ENCODE measurements around the gene PLXNA4. TPM values are rescaled to one million over a fixed set of nuclear protein-coding genes. Genes with fewer than 3 reads are reported as not detected.
A peak's percentile ranks its signal among the peaks of the same experiment; 100 is the strongest.

Gene PLXNA4
- total RNA-seq, 1 experiment from 2014 or later = not detected

DNA sequence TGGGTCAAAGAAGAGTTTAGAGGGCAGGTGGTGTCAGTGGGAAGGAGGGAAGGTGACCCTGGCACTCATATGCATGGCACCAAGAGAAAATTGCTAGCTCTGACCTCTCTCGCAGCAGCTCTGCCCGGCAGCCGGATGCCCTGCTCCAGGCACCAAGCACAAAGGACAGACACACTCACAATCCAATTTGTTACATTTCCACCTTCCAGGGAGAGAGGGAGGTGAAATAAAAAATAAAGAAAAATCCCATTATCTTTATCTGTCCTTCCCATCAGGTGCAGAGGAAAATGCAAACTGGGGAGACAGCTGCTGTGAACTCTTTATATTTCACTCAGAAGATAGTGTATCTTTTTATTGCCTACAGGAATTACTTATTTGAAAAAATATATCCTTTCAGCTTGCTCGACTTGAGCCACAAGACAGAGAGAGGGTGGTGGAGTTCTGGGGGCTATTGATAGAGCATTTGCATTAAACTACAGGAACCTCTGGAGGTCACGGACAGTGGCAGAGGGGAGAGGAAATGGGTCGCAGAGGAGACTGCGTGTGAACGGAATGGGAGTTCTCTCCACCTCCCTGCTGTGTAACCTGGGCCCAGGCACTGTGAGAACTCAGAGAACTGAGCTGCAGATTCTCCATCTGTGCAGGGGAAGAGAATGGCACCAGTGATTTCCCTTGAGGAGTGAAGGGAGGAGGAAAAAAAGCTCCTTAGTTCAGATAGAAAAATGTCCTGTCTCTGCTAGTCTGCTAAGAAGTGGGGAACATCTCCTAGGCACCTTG is 421.4 kb downstream of the PLXNA4 start:
- POLR2A ChIA-PET = no interaction called here
- H3K27me3 ChIP-seq (ENCODE audit: insufficient read depth, low read length) = peaks cover 65% of the 10 kb centered on the region
- H4K20me1 ChIP-seq (ENCODE audit: insufficient read depth) = no peaks in the 10 kb centered on the region
- no peak overlapping the region for H3K4me3 ChIP-seq (replicated peaks in 1 of 2; ENCODE audit: low read depth in 1 of 2, low read length in 2 of 2)
- no TSS peak for BruUV-seq (replicated peaks)
- no peak overlapping the region for H2AFZ ChIP-seq (ENCODE audit: low read depth, low read length, poor library complexity, severe bottlenecking)
- H3K4me2 ChIP-seq (ENCODE audit: low read length) = no peak overlapping the region
- H3K9me3 ChIP-seq (ENCODE audit: control insufficient read depth in 1 of 2, insufficient read depth in 1 of 2, low read depth in 1 of 2, low read length in 2 of 2) = no peaks in the 10 kb centered on the region
- no peaks in the 10 kb centered on the region for H3K79me2 ChIP-seq (ENCODE audit: insufficient read depth, low read length)
- ATAC-seq (no peak), DNase-seq (ENCODE audit: low read depth, low spot score) (no peak)
- TF ChIP-seq JUND (IDR thresholded peaks at IDR 0.05) = no peak
- TF ChIP-seq REST (IDR thresholded peaks at IDR 0.05; ENCODE audit: low read depth) = no peak
- TF ChIP-seq ZFX (IDR thresholded peaks at IDR 0.05) = no peak
- TF ChIP-seq CBX3 (IDR thresholded peaks at IDR 0.05; ENCODE audit: low read depth) = no peak
- TF ChIP-seq EZH2 (IDR thresholded peaks at IDR 0.05) = no peak
- no peaks in the 10 kb centered on the region for H3K36me3 ChIP-seq (ENCODE audit: control insufficient read depth in 1 of 2, insufficient read depth in 2 of 2, low read length in 2 of 2)
- H3K9ac ChIP-seq (ENCODE audit: low read length) = no peak overlapping the region
- intact Hi-C loops (cut with micrococcal nuclease) = loop anchor here (2.0 to 10.0 kb wide), 2 partner anchors 210 to 300 kb away; no protein-coding TSS in a partner anchor
- RAD21 ChIA-PET (ENCODE audit: low non-redundant PET in 1 of 2, low total read pairs in 2 of 2, uncharacterized antibody in 2 of 2, unreplicated experiment in 2 of 2) = no interaction called here
- H3K4me1 ChIP-seq (ENCODE audit: control insufficient read depth in 1 of 2, insufficient read depth in 2 of 2, low read length in 2 of 2) = no peaks in the 10 kb centered on the region
- H3K27ac ChIP-seq (ENCODE audit: low read depth, low read length) = no peak overlapping the region
- H3K9me2 ChIP-seq (ENCODE audit: insufficient read depth) = no peaks in the 10 kb centered on the region
- CTCF ChIA-PET = no interaction called here

DNA sequence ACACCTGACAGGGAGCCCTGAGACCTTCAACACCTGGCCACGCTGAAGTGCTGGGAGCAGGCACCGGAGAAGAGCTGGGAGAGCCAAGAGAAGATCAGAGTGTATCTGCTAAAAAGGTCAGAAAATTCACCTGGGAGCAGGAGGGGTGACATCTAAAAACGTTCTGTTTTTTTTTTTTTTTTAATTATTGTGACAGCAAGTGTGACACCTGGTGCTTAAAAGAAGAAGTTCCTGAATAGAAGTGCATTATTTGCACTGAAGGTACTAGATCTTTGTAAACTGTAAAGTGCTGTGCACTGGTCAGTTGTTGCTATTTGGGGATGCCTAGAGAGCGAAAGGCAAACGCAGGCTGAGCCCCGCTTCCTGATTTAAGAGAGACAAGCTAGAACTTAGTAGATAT is 422.0 kb downstream of the PLXNA4 start:
- intact Hi-C loops (cut with micrococcal nuclease) = loop anchor here (2.0 to 10.0 kb wide), 2 partner anchors 209 to 299 kb away; no protein-coding TSS in a partner anchor
- no peak overlapping the region for H3K4me2 ChIP-seq (ENCODE audit: low read length)
- DNase-seq (ENCODE audit: low read depth, low spot score) = no peak
- no peaks in the 10 kb centered on the region for H3K36me3 ChIP-seq (ENCODE audit: control insufficient read depth in 1 of 2, insufficient read depth in 2 of 2, low read length in 2 of 2)
- H3K27me3 ChIP-seq (ENCODE audit: insufficient read depth, low read length) = peaks cover 65% of the 10 kb centered on the region
- no peaks in the 10 kb centered on the region for H3K79me2 ChIP-seq (ENCODE audit: insufficient read depth, low read length)
- H2AFZ ChIP-seq (ENCODE audit: low read depth, low read length, poor library complexity, severe bottlenecking) = no peak overlapping the region
- TF ChIP-seq RAD21 (IDR thresholded peaks at IDR 0.05; ENCODE audit: low read depth) = peak; percentile 49
- TF ChIP-seq FOSL1 (IDR thresholded peaks at IDR 0.05; ENCODE audit: low read depth) = no peak
- no peak for TF ChIP-seq POLR2AphosphoS5 (IDR thresholded peaks at IDR 0.05; ENCODE audit: low read depth, low read length)
- TF ChIP-seq, protein P1, sequence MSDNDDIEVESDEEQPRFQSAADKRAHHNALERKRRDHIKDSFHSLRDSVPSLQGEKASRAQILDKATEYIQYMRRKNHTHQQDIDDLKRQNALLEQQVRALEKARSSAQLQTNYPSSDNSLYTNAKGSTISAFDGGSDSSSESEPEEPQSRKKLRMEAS (IDR thresholded peaks at IDR 0.05) = no peak
- no peak for TF ChIP-seq SP1 (IDR thresholded peaks at IDR 0.05; ENCODE audit: low read depth)
- TF ChIP-seq ATF3 (IDR thresholded peaks at IDR 0.05) = no peak
- TF ChIP-seq TCF7L2 (IDR thresholded peaks at IDR 0.05; ENCODE audit: borderline replicate concordance, extremely low read depth, insufficient read depth, insufficient read length) = no peak
- no peak for TF ChIP-seq EGR1 (IDR thresholded peaks at IDR 0.05; ENCODE audit: low read depth)
- no peak for TF ChIP-seq POLR2A (IDR thresholded peaks at IDR 0.05; ENCODE audit: borderline replicate concordance, extremely low read depth, insufficient read depth, insufficient read length)
- no peak for TF ChIP-seq EZH2 (IDR thresholded peaks at IDR 0.05)
- TF ChIP-seq, protein P2, sequence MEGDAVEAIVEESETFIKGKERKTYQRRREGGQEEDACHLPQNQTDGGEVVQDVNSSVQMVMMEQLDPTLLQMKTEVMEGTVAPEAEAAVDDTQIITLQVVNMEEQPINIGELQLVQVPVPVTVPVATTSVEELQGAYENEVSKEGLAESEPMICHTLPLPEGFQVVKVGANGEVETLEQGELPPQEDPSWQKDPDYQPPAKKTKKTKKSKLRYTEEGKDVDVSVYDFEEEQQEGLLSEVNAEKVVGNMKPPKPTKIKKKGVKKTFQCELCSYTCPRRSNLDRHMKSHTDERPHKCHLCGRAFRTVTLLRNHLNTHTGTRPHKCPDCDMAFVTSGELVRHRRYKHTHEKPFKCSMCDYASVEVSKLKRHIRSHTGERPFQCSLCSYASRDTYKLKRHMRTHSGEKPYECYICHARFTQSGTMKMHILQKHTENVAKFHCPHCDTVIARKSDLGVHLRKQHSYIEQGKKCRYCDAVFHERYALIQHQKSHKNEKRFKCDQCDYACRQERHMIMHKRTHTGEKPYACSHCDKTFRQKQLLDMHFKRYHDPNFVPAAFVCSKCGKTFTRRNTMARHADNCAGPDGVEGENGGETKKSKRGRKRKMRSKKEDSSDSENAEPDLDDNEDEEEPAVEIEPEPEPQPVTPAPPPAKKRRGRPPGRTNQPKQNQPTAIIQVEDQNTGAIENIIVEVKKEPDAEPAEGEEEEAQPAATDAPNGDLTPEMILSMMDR (IDR thresholded peaks at IDR 0.05 in 2 of 3, conservative IDR thresholded peaks at IDR 0.05 in 1 of 3; ENCODE audit: borderline replicate concordance in 1 of 3, insufficient read depth in 1 of 3, low read depth in 2 of 3, low read length in 2 of 3) = peak in 2 of 3 experiments; percentile 26 to 31; a peak in 3 of 6 replicates
- ATAC-seq = no peak
- H3K9me2 ChIP-seq (ENCODE audit: insufficient read depth) = no peaks in the 10 kb centered on the region
- no peaks in the 10 kb centered on the region for H3K9me3 ChIP-seq (ENCODE audit: control insufficient read depth in 1 of 2, insufficient read depth in 1 of 2, low read depth in 1 of 2, low read length in 2 of 2)
- ChIA-PET CTCF (no interaction called here), POLR2A (no interaction called here), RAD21 (ENCODE audit: low non-redundant PET in 1 of 2, low total read pairs in 2 of 2, uncharacterized antibody in 2 of 2, unreplicated experiment in 2 of 2) (no interaction called here)
- no peak overlapping the region for H3K9ac ChIP-seq (ENCODE audit: low read length)
- H3K4me1 ChIP-seq (ENCODE audit: control insufficient read depth in 1 of 2, insufficient read depth in 2 of 2, low read length in 2 of 2) = no peaks in the 10 kb centered on the region
- no peak overlapping the region for H3K4me3 ChIP-seq (replicated peaks in 1 of 2; ENCODE audit: low read depth in 1 of 2, low read length in 2 of 2)
- no peak overlapping the region for H3K27ac ChIP-seq (ENCODE audit: low read depth, low read length)
- no TSS peak for BruUV-seq (replicated peaks)
- H4K20me1 ChIP-seq (ENCODE audit: insufficient read depth) = no peaks in the 10 kb centered on the region
